Measurements from ENCODE around the gene CACTIN. TPM values are rescaled to one million over a fixed set of nuclear protein-coding genes. Genes with fewer than 3 reads are reported as not detected.

The CACTIN gene
- polyA plus RNA-seq, 1 of the 3 experiments (the other 2 are of a cell fraction): 36.4 TPM

DNA sequence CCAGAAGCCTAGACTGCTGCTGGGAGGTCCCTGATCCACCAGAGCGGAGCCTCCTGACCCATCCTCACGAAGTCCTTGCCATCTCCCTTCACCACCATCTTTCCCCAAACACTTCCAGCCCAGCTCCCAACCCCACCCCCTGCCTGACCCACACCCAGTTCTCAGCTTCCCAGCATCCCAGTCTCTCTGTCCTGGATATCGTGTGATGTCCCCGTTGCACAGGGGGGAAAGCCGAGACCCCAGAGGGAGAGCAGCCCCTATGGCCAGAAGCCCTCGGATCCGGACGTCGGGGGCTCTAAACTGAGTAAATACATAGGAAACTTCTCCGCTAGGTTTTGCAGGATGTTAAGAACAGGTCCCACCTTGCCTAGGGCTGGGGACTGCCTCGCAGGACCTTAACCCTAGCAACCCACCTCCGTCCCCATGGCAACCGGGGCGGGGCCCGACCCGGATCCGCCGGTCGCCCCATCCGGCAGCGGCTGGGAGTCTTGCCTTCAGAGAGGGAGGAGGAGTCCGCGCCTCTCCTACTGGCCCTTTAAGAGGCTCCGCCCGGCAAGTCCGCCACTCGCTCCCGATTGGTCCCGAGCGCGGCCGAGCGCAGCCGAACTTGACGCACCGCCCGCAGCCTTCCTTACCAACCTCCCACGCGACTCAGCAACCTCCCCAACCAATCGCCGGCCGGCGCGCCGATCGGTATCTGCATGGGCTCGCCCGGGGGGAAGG, 54.3 kb downstream of the CACTIN start:
- ChIA-PET CTCF (interaction anchor here (1.0 kb wide), 1 partner anchor 27 kb away, joined by 3 read pairs; no protein-coding TSS in a partner anchor), POLR2A (interaction anchor here (0.7 kb wide), 1 partner anchor 116 kb away, joined by 3 read pairs; no protein-coding TSS in a partner anchor)
- Histone ChIP-seq H3K9ac (peak overlapping the region; percentile 70), H3K4me3 (ENCODE audit: low read depth in 2 of 2, low read length in 1 of 2) (peak overlapping the region; percentile 59 to 74), H3K79me2 (ENCODE audit: insufficient read depth) (peaks cover 9% of the 10 kb centered on the region), H3K36me3 (replicated peaks in 1 of 2; ENCODE audit: control insufficient read depth in 1 of 2, insufficient read depth in 2 of 2, low read length in 1 of 2) (peaks cover 6 to 10% of the 10 kb centered on the region in 2 experiments), H3K9me2 (no peaks in the 10 kb centered on the region), H3K27ac (ENCODE audit: low read depth in 2 of 2, low read length in 1 of 2) (peak overlapping the region; percentile 48 to 72; a peak in 2 of 4 replicates), H4K20me1 (ENCODE audit: insufficient read depth) (peaks cover 4% of the 10 kb centered on the region; the same call in 1 of the 2 replicates), H3K4me2 (peak overlapping the region; percentile 93), H3K27me3 (ENCODE audit: insufficient read depth) (no peaks in the 10 kb centered on the region), H3K9me3 (no peaks in the 10 kb centered on the region), H2AFZ (ENCODE audit: low read depth) (peak overlapping the region; percentile 99), H3K4me1 (ENCODE audit: control insufficient read depth in 1 of 2, insufficient read depth in 2 of 2, low read depth in 1 of 2, low read length in 1 of 2) (peaks cover 0 to 5% of the 10 kb centered on the region in 2 experiments; a peak in 1 of 4 replicates), H3F3A (replicated peaks; ENCODE audit: insufficient read depth) (peaks cover 13% of the 10 kb centered on the region)
- 5% methylated on average over 38 of the region's 48 CpGs for WGBS (ENCODE audit: low lambda C conversion rate)
- peak; percentile 94 for DNase-seq
- TF ChIP-seq TEAD4 (IDR thresholded peaks at IDR 0.05; ENCODE audit: borderline replicate concordance, insufficient read depth) (no peak), POLR2AphosphoS5 (IDR thresholded peaks at IDR 0.05; ENCODE audit: low read depth, low read length) (no peak), RXRA (IDR thresholded peaks at IDR 0.05; ENCODE audit: borderline replicate concordance, low read depth) (no peak), CHD2 (IDR thresholded peaks at IDR 0.05; ENCODE audit: low read length, partially characterized antibody) (peak; percentile 66), EP300 (IDR thresholded peaks at IDR 0.05; ENCODE audit: borderline replicate concordance in 1 of 2, low read depth in 1 of 2, low read length in 1 of 2) (peak in 1 of 2 experiments; percentile 18; a peak in 1 of 4 replicates), IRF3 (IDR thresholded peaks at IDR 0.05; ENCODE audit: low read depth, low read length) (no peak), FOXM1 (IDR thresholded peaks at IDR 0.05; ENCODE audit: low read depth) (no peak), RFX5 (IDR thresholded peaks at IDR 0.05; ENCODE audit: low read length) (peak; percentile 84), ELF1 (IDR thresholded peaks at IDR 0.05) (0 out of 2 replicates have a peak, but pooled peaks have one; percentile 13), NFIC (IDR thresholded peaks at IDR 0.05; ENCODE audit: borderline replicate concordance) (no peak), CTCF (IDR thresholded peaks at IDR 0.05) (no peak), FOSL2 (IDR thresholded peaks at IDR 0.05; ENCODE audit: borderline replicate concordance, low read depth) (no peak), SMC3 (IDR thresholded peaks at IDR 0.05; ENCODE audit: low read depth, low read length) (no peak), GATA2 (CRISPR knock-in tag; IDR thresholded peaks at IDR 0.05) (peak; percentile 89), USF1 (IDR thresholded peaks at IDR 0.05; ENCODE audit: borderline replicate concordance, low read depth) (no peak), JUND (IDR thresholded peaks at IDR 0.05) (no peak), MXI1 (IDR thresholded peaks at IDR 0.05; ENCODE audit: low read depth, low read length) (peak; percentile 79), NRF1 (IDR thresholded peaks at IDR 0.05; ENCODE audit: low read depth, low read length) (0 out of 2 replicates have a peak, but pooled peaks have one; percentile 30), GABPA (IDR thresholded peaks at IDR 0.05; ENCODE audit: low read depth) (peak; percentile 61), SIN3A (IDR thresholded peaks at IDR 0.05; ENCODE audit: borderline replicate concordance, low read depth, low read length) (no peak)
- TF ChIP-seq, protein P1, sequence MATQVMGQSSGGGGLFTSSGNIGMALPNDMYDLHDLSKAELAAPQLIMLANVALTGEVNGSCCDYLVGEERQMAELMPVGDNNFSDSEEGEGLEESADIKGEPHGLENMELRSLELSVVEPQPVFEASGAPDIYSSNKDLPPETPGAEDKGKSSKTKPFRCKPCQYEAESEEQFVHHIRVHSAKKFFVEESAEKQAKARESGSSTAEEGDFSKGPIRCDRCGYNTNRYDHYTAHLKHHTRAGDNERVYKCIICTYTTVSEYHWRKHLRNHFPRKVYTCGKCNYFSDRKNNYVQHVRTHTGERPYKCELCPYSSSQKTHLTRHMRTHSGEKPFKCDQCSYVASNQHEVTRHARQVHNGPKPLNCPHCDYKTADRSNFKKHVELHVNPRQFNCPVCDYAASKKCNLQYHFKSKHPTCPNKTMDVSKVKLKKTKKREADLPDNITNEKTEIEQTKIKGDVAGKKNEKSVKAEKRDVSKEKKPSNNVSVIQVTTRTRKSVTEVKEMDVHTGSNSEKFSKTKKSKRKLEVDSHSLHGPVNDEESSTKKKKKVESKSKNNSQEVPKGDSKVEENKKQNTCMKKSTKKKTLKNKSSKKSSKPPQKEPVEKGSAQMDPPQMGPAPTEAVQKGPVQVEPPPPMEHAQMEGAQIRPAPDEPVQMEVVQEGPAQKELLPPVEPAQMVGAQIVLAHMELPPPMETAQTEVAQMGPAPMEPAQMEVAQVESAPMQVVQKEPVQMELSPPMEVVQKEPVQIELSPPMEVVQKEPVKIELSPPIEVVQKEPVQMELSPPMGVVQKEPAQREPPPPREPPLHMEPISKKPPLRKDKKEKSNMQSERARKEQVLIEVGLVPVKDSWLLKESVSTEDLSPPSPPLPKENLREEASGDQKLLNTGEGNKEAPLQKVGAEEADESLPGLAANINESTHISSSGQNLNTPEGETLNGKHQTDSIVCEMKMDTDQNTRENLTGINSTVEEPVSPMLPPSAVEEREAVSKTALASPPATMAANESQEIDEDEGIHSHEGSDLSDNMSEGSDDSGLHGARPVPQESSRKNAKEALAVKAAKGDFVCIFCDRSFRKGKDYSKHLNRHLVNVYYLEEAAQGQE (IDR thresholded peaks at IDR 0.05; ENCODE audit: low read depth, low read length): no peak
- TF ChIP-seq, protein P2, sequence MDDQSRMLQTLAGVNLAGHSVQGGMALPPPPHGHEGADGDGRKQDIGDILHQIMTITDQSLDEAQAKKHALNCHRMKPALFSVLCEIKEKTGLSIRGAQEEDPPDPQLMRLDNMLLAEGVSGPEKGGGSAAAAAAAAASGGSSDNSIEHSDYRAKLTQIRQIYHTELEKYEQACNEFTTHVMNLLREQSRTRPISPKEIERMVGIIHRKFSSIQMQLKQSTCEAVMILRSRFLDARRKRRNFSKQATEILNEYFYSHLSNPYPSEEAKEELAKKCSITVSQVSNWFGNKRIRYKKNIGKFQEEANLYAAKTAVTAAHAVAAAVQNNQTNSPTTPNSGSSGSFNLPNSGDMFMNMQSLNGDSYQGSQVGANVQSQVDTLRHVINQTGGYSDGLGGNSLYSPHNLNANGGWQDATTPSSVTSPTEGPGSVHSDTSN (IDR thresholded peaks at IDR 0.05): peak; percentile 59
- TF ChIP-seq, protein P3, sequence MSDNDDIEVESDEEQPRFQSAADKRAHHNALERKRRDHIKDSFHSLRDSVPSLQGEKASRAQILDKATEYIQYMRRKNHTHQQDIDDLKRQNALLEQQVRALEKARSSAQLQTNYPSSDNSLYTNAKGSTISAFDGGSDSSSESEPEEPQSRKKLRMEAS (IDR thresholded peaks at IDR 0.05; ENCODE audit: low read depth): no peak
